ENCODE measurements around the gene SPATA2. TPM values are rescaled to one million over a fixed set of nuclear protein-coding genes. Genes with fewer than 3 reads are reported as not detected.

Gene SPATA2
- total RNA-seq, 1 experiment from 2014 or later, result 16.0 TPM

DNA sequence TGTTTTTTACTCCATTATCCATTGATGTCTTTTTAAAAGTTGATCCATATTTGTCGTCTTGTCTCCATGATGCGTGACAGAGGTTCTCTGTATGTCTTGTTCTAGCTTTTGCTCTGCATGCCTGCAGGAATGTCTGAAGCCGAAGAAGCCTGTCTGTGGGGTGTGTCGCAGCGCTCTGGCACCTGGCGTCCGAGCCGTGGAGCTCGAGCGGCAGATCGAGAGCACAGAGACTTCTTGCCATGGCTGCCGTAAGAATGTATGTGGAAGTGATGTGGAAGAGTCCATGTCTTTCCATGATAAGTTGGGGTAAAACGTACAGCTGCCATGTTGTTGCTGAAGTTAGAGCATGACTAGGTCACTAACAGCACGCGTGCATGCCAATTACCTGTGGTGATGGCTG is 26.1 kb upstream of the SPATA2 start:
- DNase-seq, result no peak
- H3K4me3 Mint-ChIP-seq (ENCODE audit: low read depth, unreplicated experiment), result no peak overlapping the region
- no peaks in the 10 kb centered on the region for H3K9me3 Mint-ChIP-seq (ENCODE audit: low read depth, unreplicated experiment)
- TF ChIP-seq, protein P1, sequence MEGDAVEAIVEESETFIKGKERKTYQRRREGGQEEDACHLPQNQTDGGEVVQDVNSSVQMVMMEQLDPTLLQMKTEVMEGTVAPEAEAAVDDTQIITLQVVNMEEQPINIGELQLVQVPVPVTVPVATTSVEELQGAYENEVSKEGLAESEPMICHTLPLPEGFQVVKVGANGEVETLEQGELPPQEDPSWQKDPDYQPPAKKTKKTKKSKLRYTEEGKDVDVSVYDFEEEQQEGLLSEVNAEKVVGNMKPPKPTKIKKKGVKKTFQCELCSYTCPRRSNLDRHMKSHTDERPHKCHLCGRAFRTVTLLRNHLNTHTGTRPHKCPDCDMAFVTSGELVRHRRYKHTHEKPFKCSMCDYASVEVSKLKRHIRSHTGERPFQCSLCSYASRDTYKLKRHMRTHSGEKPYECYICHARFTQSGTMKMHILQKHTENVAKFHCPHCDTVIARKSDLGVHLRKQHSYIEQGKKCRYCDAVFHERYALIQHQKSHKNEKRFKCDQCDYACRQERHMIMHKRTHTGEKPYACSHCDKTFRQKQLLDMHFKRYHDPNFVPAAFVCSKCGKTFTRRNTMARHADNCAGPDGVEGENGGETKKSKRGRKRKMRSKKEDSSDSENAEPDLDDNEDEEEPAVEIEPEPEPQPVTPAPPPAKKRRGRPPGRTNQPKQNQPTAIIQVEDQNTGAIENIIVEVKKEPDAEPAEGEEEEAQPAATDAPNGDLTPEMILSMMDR (IDR thresholded peaks at IDR 0.05; ENCODE audit: unreplicated experiment), result no peak
- CTCF ChIA-PET, result no interaction called here
- peaks cover 55% of the 10 kb centered on the region for H3K36me3 Mint-ChIP-seq (ENCODE audit: insufficient read depth, unreplicated experiment)
- H3K4me1 Mint-ChIP-seq (ENCODE audit: low read depth, unreplicated experiment), result peaks cover 36% of the 10 kb centered on the region
- intact Hi-C loops (cut with micrococcal nuclease; ENCODE audit: unreplicated experiment), result no loop called here
- no TSS peak for BruUV-seq (replicated peaks)
- no peaks in the 10 kb centered on the region for H3K27me3 Mint-ChIP-seq (ENCODE audit: unreplicated experiment)
- H3K27ac Mint-ChIP-seq (ENCODE audit: unreplicated experiment), result peak overlapping the region; percentile 19

DNA sequence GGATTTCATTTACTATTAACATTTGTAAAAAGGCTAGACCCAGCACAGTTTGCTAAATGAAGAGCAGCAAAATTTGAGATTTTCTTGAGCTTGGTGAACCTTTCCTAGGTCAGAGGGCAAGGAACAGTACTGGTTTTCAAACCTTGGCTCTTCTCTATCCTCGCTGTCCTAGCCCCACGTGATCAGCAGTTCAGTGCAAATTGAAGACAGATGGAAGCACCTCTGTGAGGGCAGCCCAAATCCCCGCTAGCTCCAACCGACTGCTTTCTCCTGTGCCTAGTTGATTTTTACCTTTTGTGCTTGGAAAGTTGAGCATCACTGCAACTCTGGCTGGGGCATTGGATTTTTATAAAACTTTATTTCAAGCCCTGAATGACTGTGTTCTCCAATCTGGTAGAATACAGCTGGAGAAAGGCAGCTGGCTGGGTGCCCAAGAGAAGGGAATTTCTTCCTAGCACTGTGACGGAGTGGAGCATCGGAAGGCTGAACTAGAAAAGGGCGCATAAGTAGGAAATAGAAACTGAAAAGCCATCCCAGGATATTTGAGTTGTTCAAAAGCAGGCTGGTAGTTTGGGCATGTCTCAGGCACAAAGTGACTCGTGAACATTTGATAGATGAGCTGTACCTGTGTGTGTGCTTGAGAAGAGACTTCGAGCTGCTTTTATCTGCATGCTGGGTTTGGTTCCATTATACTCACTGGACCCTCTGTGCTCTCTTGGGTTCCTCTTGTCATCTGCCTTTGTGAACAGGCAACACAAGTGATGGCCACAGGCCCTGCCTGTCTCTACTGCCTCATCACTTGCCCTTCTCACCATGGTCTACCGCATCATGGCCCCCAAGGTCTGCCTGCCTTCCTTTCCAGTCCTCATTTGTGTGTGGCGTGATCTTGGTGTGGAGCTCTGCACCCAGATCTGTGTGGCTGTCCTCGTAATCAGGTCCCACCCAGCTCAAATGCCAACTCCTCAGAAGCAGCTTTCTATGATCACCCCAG is 23.1 kb upstream of the SPATA2 start:
- H3K4me3 Mint-ChIP-seq (ENCODE audit: low read depth, unreplicated experiment), result peak overlapping the region; percentile 96
- TF ChIP-seq, protein P1 (IDR thresholded peaks at IDR 0.05; ENCODE audit: unreplicated experiment), result no peak
- H3K27ac Mint-ChIP-seq (ENCODE audit: unreplicated experiment), result peak overlapping the region; percentile 3
- intact Hi-C loops (cut with micrococcal nuclease; ENCODE audit: unreplicated experiment), result no loop called here
- no peak for DNase-seq
- no peaks in the 10 kb centered on the region for H3K27me3 Mint-ChIP-seq (ENCODE audit: unreplicated experiment)
- no peaks in the 10 kb centered on the region for H3K9me3 Mint-ChIP-seq (ENCODE audit: low read depth, unreplicated experiment)
- H3K36me3 Mint-ChIP-seq (ENCODE audit: insufficient read depth, unreplicated experiment), result peaks cover 46% of the 10 kb centered on the region
- CTCF ChIA-PET, result interaction anchor here (0.6 to 1.1 kb wide), 5 partner anchors 8 to 333 kb away, joined by 3 to 4 read pairs (median 3); no protein-coding TSS in a partner anchor
- no TSS peak for BruUV-seq (replicated peaks)
- H3K4me1 Mint-ChIP-seq (ENCODE audit: low read depth, unreplicated experiment), result peaks cover 36% of the 10 kb centered on the region

DNA sequence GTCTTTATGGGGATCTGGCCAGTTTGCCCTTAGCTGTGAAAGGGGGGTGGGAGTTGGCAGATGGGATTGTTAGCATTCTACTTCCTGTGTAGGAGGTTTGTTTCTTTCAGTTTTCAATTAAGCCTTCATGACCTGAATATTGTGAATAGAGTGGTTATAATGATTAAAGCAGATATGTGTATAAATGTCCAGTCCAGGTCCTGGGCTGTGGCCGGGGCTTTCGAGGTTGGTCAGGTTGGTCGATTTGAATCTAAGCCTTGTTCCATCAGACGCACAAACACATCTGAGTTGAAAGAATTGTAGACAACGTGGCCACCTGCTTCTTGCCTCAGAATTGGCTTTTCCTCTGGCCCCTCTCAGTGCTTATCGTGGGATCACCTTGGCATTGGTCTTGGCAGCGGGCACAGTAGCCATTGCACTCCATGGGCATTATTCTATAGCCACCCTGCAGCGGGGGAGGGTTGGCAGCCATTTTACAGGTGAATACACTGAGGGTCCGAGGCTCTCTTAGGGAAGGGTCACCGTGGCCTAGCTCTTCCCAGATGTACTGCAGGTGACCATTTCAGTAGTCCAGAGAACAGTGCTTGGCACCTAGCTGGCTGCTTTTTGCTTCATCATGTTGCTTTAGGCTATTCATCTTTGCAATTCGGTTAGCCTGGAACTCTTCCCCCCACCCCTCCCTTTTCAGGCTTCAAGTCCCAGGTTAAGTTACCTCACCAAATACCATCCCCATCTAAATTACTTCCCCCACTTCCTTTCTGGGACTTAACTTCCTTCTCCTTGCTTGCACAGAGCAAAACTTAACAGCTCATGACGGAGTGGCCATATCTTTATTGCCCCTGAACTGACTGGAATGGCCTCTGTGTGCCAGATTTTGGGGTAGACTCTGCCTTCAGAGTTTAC is 21.9 kb upstream of the SPATA2 start:
- TSS peak; percentile 51 for BruUV-seq (replicated peaks)
- peak overlapping the region; percentile 96 for H3K4me3 Mint-ChIP-seq (ENCODE audit: low read depth, unreplicated experiment)
- H3K9me3 Mint-ChIP-seq (ENCODE audit: low read depth, unreplicated experiment), result no peaks in the 10 kb centered on the region
- intact Hi-C loops (cut with micrococcal nuclease; ENCODE audit: unreplicated experiment), result no loop called here
- DNase-seq, result peak; percentile 10
- H3K27ac Mint-ChIP-seq (ENCODE audit: unreplicated experiment), result peak overlapping the region; percentile 65
- CTCF ChIA-PET, result interaction anchor here (0.6 to 1.2 kb wide), 6 partner anchors 17 to 331 kb away, joined by 3 to 6 read pairs (median 4); no protein-coding TSS in a partner anchor
- TF ChIP-seq, protein P1 (IDR thresholded peaks at IDR 0.05; ENCODE audit: unreplicated experiment), result no peak
- peaks cover 36% of the 10 kb centered on the region for H3K4me1 Mint-ChIP-seq (ENCODE audit: low read depth, unreplicated experiment)
- H3K27me3 Mint-ChIP-seq (ENCODE audit: unreplicated experiment), result no peaks in the 10 kb centered on the region
- peaks cover 46% of the 10 kb centered on the region for H3K36me3 Mint-ChIP-seq (ENCODE audit: insufficient read depth, unreplicated experiment)
